A204.1 (cell line): Measurements from ENCODE around the gene ANTXR1.
"Not testable (repeated sequence)": the region's sequence is repeated elsewhere in the genome, so short reads cannot be mapped to it uniquely, and the experiment has no call there.

ENCODE experiments used
- FAIRE-seq: peaks from 2 replicates; lab custom pipeline; 2012; peaks lifted over from hg19 to GRCh38; lab: Jason Lieb, UNC

ANTXR1 gene

DNA sequence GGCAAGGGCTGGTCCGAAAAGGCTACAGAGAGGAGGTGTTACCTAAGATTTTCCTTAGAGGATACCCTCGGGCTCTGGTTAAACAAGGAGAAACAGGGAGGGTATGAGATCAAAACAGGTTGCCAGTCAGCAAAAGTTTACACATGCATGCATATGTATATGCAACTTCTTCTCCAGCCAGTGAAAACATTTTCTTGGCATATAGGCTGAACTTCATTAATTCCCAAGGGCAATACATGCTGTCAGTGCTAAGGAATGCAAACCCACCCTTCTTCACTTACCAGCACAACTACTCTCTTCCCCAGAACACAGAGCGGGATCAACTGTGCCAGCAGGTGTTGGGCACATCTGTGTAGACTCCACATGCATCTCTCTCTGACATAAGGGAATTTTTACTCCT lies 198.1 kb downstream of the ANTXR1 start:
- FAIRE-seq, result no peak

DNA sequence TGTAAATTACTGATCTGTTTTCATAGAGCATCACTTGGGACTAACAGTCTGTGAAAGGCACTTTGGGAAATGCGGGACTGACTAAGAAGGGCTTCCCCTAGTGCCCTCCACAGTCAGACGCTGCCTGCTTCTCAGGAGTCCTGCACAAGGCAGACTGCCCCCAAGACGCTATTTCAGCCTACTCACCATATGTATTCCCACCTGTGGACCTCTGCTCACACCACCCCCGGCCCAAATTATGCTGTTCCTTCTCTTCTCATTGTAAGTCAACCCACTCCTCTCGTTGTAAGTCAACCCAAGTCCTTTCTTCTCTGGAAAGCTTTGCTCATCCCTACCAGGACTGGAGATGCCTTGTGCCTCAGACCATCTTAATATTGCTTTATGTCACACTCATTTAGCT lies 198.7 kb downstream of the ANTXR1 start:
- no peak for FAIRE-seq

DNA sequence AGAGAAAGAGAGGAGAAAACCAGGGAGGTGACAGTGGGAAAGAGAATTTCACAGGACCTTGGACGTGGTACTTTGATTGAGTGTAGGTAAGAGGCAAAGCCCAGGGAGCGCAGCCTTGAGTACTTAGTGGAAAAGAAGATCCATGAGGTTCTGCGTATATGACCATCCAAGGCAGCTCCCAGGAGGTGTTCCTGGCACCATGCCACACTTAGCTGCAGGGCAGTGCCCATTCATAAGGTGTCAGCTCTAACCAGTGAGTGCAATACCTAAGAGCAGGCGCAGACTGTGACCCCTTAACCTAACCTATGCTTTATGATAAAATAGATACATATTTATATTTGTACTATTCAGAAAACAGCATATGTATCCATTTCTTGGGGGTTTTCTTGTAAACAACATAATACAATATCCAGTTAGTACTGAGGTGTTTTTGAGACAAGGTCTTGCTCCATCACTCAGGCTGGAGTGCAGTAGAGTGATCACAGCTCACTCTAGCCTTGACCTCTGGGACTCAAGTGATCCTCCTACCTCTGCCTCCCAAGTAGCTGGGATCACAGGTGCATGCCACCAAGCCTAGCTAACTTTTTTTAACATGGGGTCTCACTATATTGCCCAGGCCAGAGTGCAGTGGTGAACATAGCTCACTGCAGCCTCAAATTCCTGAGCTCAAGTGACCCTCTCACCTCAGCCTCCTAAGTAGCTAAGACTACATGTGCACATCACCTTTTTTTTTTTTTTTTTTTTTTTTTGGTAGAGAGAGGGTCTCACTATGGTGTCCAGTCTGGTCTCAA lies 199.5 kb downstream of the ANTXR1 start:
- FAIRE-seq, result no peak

GRCh38 chr2:69213201-69213600 lies 200.2 kb downstream of the ANTXR1 start:
- FAIRE-seq, result no peak

- FAIRE-seq, result no peak
These were observed 200.8 kb downstream of the ANTXR1 start for GRCh38 chr2:69213782-69214181.

DNA sequence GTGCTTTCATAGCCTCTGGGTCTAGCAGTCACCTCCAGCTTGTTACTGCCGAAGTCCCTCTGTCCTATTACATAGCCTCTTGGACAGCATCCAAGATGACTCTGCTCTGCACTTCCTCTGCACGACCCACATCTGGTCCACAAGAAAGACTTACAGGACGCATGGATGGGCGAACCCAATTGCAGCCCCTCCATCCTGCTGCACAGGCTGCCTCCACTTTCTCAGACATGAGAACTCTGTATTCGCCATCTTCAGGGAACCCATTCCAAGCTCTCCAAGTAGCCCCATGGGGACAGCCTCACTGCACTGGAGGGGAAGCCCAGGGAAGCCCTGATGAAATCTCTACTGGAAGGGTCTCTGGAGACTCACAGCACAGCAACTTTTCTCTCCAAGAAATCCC lies 201.9 kb downstream of the ANTXR1 start:
- no peak for FAIRE-seq

DNA sequence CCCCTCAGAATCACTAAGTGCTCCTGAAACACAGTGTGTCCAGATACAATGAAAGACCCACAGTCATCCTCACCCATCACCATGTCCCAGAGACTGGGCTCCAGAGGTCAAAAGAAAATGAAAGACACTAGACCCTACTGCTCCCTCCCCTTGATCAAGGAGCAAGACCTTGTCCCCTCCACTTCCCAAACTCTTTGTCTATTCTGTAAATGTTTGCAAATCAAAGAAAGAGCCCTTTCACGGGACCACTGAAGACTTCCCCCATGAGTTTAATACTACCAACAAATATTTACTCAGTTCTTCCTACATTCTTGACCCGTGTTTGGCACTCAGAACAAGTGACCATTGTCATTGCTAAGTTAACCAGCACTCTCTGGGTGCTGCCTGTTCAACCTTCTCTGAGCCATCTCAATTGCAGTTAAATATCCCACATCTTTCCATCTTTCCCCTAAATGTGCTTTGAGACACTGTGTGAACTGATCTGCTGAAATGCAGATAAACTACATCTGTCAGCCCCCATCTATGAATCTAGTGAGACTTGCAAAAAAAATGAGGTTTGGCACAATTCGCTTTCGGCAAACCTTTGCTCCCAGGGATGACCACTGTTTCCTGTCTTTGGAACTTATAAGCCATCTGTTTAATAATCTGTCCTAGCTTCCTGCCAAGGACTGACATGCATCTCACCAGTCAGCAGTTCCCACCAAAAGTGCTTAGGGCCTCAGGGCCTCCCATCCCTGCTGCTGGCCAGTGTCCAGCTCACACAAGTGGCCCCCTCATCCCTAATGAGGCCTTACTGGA lies 203.8 kb downstream of the ANTXR1 start:
- no peak for FAIRE-seq

GRCh38 chr2:69217333-69218080 lies 204.5 kb downstream of the ANTXR1 start:
- FAIRE-seq, result no peak

- no peak for FAIRE-seq
These were observed 208.5 kb downstream of the ANTXR1 start for GRCh38 chr2:69221512-69221911.

- FAIRE-seq, result no peak
These were observed 209.2 kb downstream of the ANTXR1 start for GRCh38 chr2:69221960-69222751.

- FAIRE-seq, result no peak
These were observed 210.1 kb downstream of the ANTXR1 start for GRCh38 chr2:69222953-69223658.

GRCh38 chr2:69223759-69224511 lies 211.0 kb downstream of the ANTXR1 start:
- no peak for FAIRE-seq

- no peak for FAIRE-seq
These were observed 211.5 kb downstream of the ANTXR1 start for GRCh38 chr2:69224512-69224837.

DNA sequence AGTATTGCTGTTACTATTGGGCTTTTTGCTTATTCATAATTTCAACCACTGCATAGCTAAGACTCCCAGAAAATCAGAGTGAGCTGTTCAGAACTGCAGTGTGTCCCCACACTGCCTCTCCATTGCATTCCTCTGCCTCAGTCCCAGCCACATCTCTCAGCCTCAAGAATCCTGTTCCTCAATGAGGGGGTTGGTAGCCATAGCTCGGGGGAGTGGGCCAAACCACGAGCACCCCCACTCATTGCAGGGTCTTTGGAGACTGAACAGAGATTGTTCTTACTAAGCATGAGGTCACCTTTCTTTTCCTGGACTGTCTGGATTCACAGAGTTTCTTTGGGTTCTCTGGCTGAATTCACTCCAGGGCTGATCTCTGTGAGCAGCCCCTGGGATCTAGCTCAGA lies 213.0 kb downstream of the ANTXR1 start:
- FAIRE-seq, result no peak

- no peak for FAIRE-seq
These were observed 213.9 kb downstream of the ANTXR1 start for GRCh38 chr2:69226903-69227302.

DNA sequence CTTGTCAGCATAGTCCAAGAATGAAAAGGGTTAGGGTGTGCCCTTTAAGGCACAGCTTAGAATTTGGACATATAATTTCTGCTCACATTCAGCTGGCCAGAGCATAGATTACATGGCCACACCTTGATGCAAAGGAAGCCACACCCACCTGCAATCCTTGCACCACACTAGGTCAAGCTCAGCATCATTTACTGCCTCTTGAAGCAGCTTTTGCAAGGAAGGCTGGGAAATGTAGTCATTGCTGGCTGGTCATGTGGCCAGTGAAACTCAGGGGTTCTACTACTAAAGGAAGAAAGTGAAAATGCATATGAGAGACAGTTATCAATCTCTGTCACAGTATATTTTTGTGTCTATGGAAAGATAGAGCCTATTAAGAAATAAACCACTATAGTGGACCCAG lies 214.7 kb downstream of the ANTXR1 start:
- no peak for FAIRE-seq

GRCh38 chr2:69230946-69231345 lies 218.0 kb downstream of the ANTXR1 start:
- not testable (repeated sequence) for FAIRE-seq

DNA sequence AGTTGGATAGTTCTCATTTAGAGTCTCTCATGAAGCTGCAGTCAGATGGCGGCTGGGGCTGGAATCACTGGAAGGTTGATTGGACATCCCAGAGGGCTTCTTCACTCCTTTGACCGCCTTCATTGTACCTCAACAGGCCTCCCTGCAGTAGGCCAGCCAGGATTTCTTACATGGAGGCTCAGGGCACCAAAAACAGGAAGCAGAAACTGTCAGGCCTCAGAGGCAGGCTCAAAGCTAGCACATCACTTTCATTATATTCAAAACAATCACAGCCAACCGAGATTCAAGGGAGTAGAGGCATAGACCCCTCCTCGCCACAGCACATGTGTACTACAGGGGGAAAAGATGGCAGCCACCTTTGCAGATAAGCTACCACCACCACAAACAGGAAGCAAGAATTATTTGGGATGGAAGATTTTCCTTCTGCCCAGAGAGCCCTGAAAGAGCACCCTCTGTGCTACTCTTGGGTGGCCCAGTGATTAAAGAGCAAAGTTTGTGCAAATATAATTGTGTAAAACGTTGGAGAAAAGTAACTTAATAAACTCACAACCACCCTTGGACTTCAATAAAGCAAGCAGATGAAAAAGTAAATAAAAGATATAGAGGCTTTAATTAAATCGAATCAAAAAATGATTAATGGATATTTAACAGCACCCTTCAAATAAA lies 218.8 kb downstream of the ANTXR1 start:
- no peak for FAIRE-seq

DNA sequence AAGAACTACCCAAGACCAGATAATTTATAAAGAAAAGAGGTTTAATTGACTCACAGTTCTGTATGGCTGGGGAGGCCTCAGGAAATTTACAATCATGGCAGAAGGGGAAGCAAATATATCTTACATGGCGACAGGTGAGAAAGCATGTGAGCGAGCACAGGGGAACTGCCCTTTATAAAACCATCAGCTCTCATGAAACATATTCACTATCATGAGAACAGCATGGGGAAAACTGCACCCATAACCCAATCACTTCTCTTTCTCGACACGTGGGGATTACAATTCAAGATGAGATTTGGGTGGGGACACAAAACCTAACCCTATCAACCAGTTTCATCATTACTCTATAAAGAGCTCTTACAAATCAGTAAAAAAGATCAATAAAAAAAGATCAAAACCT lies 222.9 kb downstream of the ANTXR1 start:
- not testable (repeated sequence) for FAIRE-seq

GRCh38 chr2:69237070-69237670 lies 224.2 kb downstream of the ANTXR1 start:
- no peak for FAIRE-seq
